ENCODE measurements around the gene MOB2. TPM values are rescaled to one million over a fixed set of nuclear protein-coding genes. Genes with fewer than 3 reads are reported as not detected.

The MOB2 gene
- total and polyA plus RNA-seq, 4 donors: 8.3 to 18.5 (median 14.8) TPM

GRCh38 chr11:1504581-1505290 lies 18.2 kb upstream of the MOB2 start (continued):
- no peak for TF ChIP-seq REST (IDR thresholded peaks at IDR 0.05)

DNA sequence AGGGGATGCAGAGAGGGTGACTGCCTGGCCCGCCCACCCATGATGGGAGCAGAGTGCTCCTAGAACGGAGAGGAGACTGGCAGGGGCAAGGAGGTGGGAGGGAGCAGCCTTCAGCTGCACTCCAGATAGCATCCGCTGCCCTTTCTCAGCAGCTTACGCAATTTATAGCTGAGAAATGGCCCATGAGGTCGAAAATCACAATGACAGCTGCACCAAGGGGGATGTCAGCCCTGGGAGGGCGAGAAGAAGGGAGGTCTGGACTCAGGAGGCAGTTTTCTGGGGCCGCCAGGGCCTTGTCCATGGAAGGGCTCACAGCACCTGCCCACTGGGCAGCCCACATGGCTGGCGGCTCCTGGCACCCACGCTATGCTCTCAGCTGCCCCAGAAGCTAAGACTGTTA lies 17.6 kb upstream of the MOB2 start:
- no peak overlapping the region for H3K4me3 ChIP-seq (ENCODE audit: low read depth in 1 of 3, low read length in 3 of 3)
- no peak overlapping the region for H3K27ac ChIP-seq (ENCODE audit: low read depth in 1 of 2, low read length in 2 of 2)
- no peaks in the 10 kb centered on the region for H3K9me3 ChIP-seq (ENCODE audit: control insufficient read depth in 4 of 4, low read length in 3 of 4)
- peaks cover 0 to 4% (median 1%) of the 10 kb centered on the region in 4 donors for H3K4me1 ChIP-seq (ENCODE audit: control insufficient read depth in 4 of 4, insufficient read depth in 4 of 4, low read length in 3 of 4)
- no peaks in the 10 kb centered on the region for H3K27me3 ChIP-seq (ENCODE audit: control insufficient read depth in 4 of 4, insufficient read depth in 4 of 4, low read length in 3 of 4)
- H3K36me3 ChIP-seq (ENCODE audit: control insufficient read depth in 4 of 4, insufficient read depth in 3 of 4, low read depth in 1 of 4, low read length in 3 of 4): no peaks in the 10 kb centered on the region
- 88% methylated on average over 9 of the region's 9 CpGs for WGBS
- DNase-seq (ENCODE audit: low spot score): no peak
- H3K9ac ChIP-seq (ENCODE audit: low read depth in 1 of 2, low read length in 2 of 2): no peak overlapping the region
- no peak for TF ChIP-seq RXRA (IDR thresholded peaks at IDR 0.05)
- no peak for TF ChIP-seq JUND (IDR thresholded peaks at IDR 0.05)
- TF ChIP-seq HNF4A (conservative IDR thresholded peaks at IDR 0.05): no peak
- TF ChIP-seq FOXA2 (IDR thresholded peaks at IDR 0.05): no peak
- TF ChIP-seq FOXA1 (IDR thresholded peaks at IDR 0.05): no peak
- no peak for TF ChIP-seq ZBTB33 (IDR thresholded peaks at IDR 0.05)
- no peak for TF ChIP-seq SP1 (IDR thresholded peaks at IDR 0.05)
- no peak for TF ChIP-seq NR2F2 (IDR thresholded peaks at IDR 0.05)
- TF ChIP-seq EGR1 (IDR thresholded peaks at IDR 0.05; ENCODE audit: low read depth in 2 of 2): no peak

- no peak overlapping the region for H3K9ac ChIP-seq (ENCODE audit: low read depth in 1 of 2, low read length in 2 of 2)
- no peak for TF ChIP-seq CTCF (IDR thresholded peaks at IDR 0.05; ENCODE audit: low read depth, low read length, missing input control)
- no peak for TF ChIP-seq ATF3 (IDR thresholded peaks at IDR 0.05)
- no peak for TF ChIP-seq SP1 (IDR thresholded peaks at IDR 0.05)
- no peak for TF ChIP-seq TAF1 (conservative IDR thresholded peaks at IDR 0.05)
- no peak for TF ChIP-seq REST (IDR thresholded peaks at IDR 0.05)
- TF ChIP-seq JUND (IDR thresholded peaks at IDR 0.05): no peak
- no peak for TF ChIP-seq MAX (IDR thresholded peaks at IDR 0.05)
- TF ChIP-seq ZBTB33 (IDR thresholded peaks at IDR 0.05): no peak
- TF ChIP-seq HNF4G (IDR thresholded peaks at IDR 0.05): no peak
- no peak for TF ChIP-seq NR2F2 (IDR thresholded peaks at IDR 0.05)
- TF ChIP-seq YY1 (IDR thresholded peaks at IDR 0.05): no peak
- H3K36me3 ChIP-seq (ENCODE audit: control insufficient read depth in 4 of 4, insufficient read depth in 3 of 4, low read depth in 1 of 4, low read length in 3 of 4): no peaks in the 10 kb centered on the region
- no peak overlapping the region for H3K4me3 ChIP-seq (ENCODE audit: low read depth in 1 of 3, low read length in 3 of 3)
- no peaks in the 10 kb centered on the region for H3K9me3 ChIP-seq (ENCODE audit: control insufficient read depth in 4 of 4, low read length in 3 of 4)
- no peak for DNase-seq (ENCODE audit: low spot score)
- no peaks in the 10 kb centered on the region for H3K27me3 ChIP-seq (ENCODE audit: control insufficient read depth in 4 of 4, insufficient read depth in 4 of 4, low read length in 3 of 4)
- H3K4me1 ChIP-seq (ENCODE audit: control insufficient read depth in 4 of 4, insufficient read depth in 4 of 4, low read length in 3 of 4): peaks cover 0 to 4% (median 1%) of the 10 kb centered on the region in 4 donors
- 88% methylated on average over 14 of the region's 14 CpGs for WGBS
- no peak overlapping the region for H3K27ac ChIP-seq (ENCODE audit: low read depth in 1 of 2, low read length in 2 of 2)
Observed at GRCh38 chr11:1503708-1504104, 17.1 kb upstream of the MOB2 start.

Data from liver (tissue), 9 donors.